OCI-LY7 (cell line): ENCODE results near the gene SLC49A4. TPM values are rescaled to one million over a fixed set of nuclear protein-coding genes. Genes with fewer than 3 reads are reported as not detected.

Experiments used
- BruUV-seq: library from RNA; stranded (reverse); fragments of 400-500 nt; replicated peaks from 2 replicates; lab custom pipeline; 2021; lab: Mats Ljungman, UMichigan
- CTCF ChIA-PET: fragments of 300-600 bp; sonication (Branson Sonifier 250); formaldehyde crosslinking; loops from one replicate; lab custom pipeline; 2022; ENCODE audit warnings: antibody characterized with exemption; ENCODE audit not compliant: unreplicated experiment; lab: Charles Lee
- POLR2A ChIA-PET: fragments of 300-600 bp; sonication (Branson Sonifier 250); formaldehyde crosslinking; loops from one replicate; lab custom pipeline; 2022; ENCODE audit warnings: antibody characterized with exemption; lab: Charles Lee
- DNase-seq: peaks from one replicate; pipeline ENCODE4 v3.0.0-alpha.2; 2015; ENCODE audit warnings: low spot score
- H2AFZ ChIP-seq: fragments of 200-600 bp; sonication (generic), shearing (Covaris generic); 2 replicates; pipeline ENCODE4 v1.6.1; 2014; ENCODE audit warnings: mild to moderate bottlenecking, antibody characterized with exemption, low read length, moderate library complexity
- H3K27ac ChIP-seq: fragments of 200-600 bp; sonication (generic); 2 replicates; pipeline ENCODE4 v1.5.1; 2014; ENCODE audit warnings: mixed run types, low read depth, mild to moderate bottlenecking, moderate library complexity, low read length, inconsistent platforms; ENCODE audit not compliant: poor library complexity, severe bottlenecking
- H3K36me3 ChIP-seq: fragments of 200-600 bp; sonication (generic); 2 replicates; pipeline ENCODE4 v1.6.1; 2014; ENCODE audit warnings: mild to moderate bottlenecking, antibody characterized with exemption, low read length, moderate library complexity, mixed read lengths; ENCODE audit not compliant: insufficient read depth
- H3K4me1 ChIP-seq: fragments of 200-600 bp; sonication (generic); 2 replicates; pipeline ENCODE4 v1.5.1; 2014; ENCODE audit warnings: mild to moderate bottlenecking, low read length; ENCODE audit not compliant: insufficient read depth, poor library complexity, severe bottlenecking
- H3K4me2 ChIP-seq: fragments of 200-600 bp; sonication (generic); 2 replicates; pipeline ENCODE4 v1.6.1; 2014; ENCODE audit warnings: mild to moderate bottlenecking, low read length
- H3K4me3 ChIP-seq: fragments of 200-600 bp; sonication (generic); 2 replicates; pipeline ENCODE4 v1.5.1; 2014; ENCODE audit warnings: mild to moderate bottlenecking, low read depth, low read length; ENCODE audit not compliant: poor library complexity, severe bottlenecking
- H3K79me2 ChIP-seq: fragments of 200-600 bp; sonication (generic); 2 replicates; pipeline ENCODE4 v1.6.1; 2016; ENCODE audit warnings: low read depth, mild to moderate bottlenecking, low read length, moderate library complexity, mixed read lengths; ENCODE audit not compliant: insufficient read depth
- H3K9me2 ChIP-seq: fragments of 200-600 bp; sonication (generic); 2 replicates; pipeline ENCODE4 v1.6.1; 2016; ENCODE audit warnings: mild to moderate bottlenecking, low read length, mixed read lengths; ENCODE audit not compliant: insufficient read depth
- H3K9me3 ChIP-seq: fragments of 200-600 bp; sonication (generic); 2 replicates; pipeline ENCODE4 v1.6.1; 2014; ENCODE audit warnings: mild to moderate bottlenecking, mixed run types, low read length, mixed read lengths
- H4K20me1 ChIP-seq: fragments of 200-600 bp; sonication (generic); 2 replicates; pipeline ENCODE4 v1.6.1; 2014; ENCODE audit warnings: mild to moderate bottlenecking, antibody characterized with exemption, low read length, moderate library complexity, mixed read lengths; ENCODE audit not compliant: insufficient read depth
- CTCF ChIP-seq: fragments of 200-600 bp; sonication (generic); conservative IDR thresholded peaks from 2 replicates; pipeline ENCODE4 v1.5.1; 2014; ENCODE audit warnings: mild to moderate bottlenecking, antibody characterized with exemption, low read length, moderate library complexity, mixed read lengths
- EZH2phosphoT487 ChIP-seq: fragments of 200-600 bp; sonication (generic); IDR thresholded peaks from 2 replicates; pipeline ENCODE4 v1.6.1; 2018; ENCODE audit warnings: low read depth, borderline replicate concordance, mild to moderate bottlenecking, mixed run types, antibody characterized with exemption, low read length, moderate library complexity, mixed read lengths
- intact Hi-C: fragments of 100-400 bp; cut with micrococcal nuclease; formaldehyde crosslinking; loops from one replicate; pipeline ENCODE4 v1.10.0; 2022; ENCODE audit not compliant: unreplicated experiment
- total RNA-seq, 2 experiments: library from RNA; depleted of rRNA in 1 of 2; stranded (reverse); fragments of >200 nt in 1 of 2; shearing (Covaris generic) in 1 of 2; gene quantifications; 2 replicates each; pipeline ENCODE4 v1.2.3, GENCODE V29; 2014 to 2022

The SLC49A4 gene
- total RNA-seq, 2 experiments from 2014 or later = 2.8 to 3.3 TPM

GRCh38 chr3:122902326-122902725, 107.5 kb downstream of the SLC49A4 start:
- POLR2A ChIA-PET = no interaction called here

GRCh38 chr3:122903171-122903570, 108.3 kb downstream of the SLC49A4 start:
- POLR2A ChIA-PET = no interaction called here
- CTCF ChIA-PET = interaction anchor here (0.5 to 0.6 kb wide), 2 partner anchors 400 to 597 kb away, joined by 3 to 5 read pairs; no protein-coding TSS in a partner anchor
- no peak for DNase-seq
- BruUV-seq = no TSS peak
- no peaks in the 10 kb centered on the region for H3K79me2 ChIP-seq
- H3K9me3 ChIP-seq = no peaks in the 10 kb centered on the region
- no peak overlapping the region for H3K4me2 ChIP-seq
- H4K20me1 ChIP-seq = no peaks in the 10 kb centered on the region
- H3K4me1 ChIP-seq = no peaks in the 10 kb centered on the region
- no peak overlapping the region for H3K4me3 ChIP-seq
- no peak overlapping the region for H3K27ac ChIP-seq
- no peak overlapping the region for H2AFZ ChIP-seq
- no peaks in the 10 kb centered on the region for H3K9me2 ChIP-seq
- intact Hi-C loops = no loop called here
- no peak for TF ChIP-seq CTCF
- no peak for TF ChIP-seq EZH2phosphoT487
- no peaks in the 10 kb centered on the region for H3K36me3 ChIP-seq

More at GRCh38 chr3:122902326-122902725, 107.5 kb downstream of the SLC49A4 start:
- Histone ChIP-seq H3K36me3 (no peaks in the 10 kb centered on the region), H3K4me2 (no peak overlapping the region), H3K9me2 (no peaks in the 10 kb centered on the region), H3K4me3 (no peak overlapping the region), H4K20me1 (no peaks in the 10 kb centered on the region), H3K27ac (no peak overlapping the region), H3K9me3 (no peaks in the 10 kb centered on the region), H3K79me2 (no peaks in the 10 kb centered on the region), H2AFZ (no peak overlapping the region), H3K4me1 (no peaks in the 10 kb centered on the region)
- BruUV-seq = no TSS peak
- CTCF ChIA-PET = no interaction called here
- no peak for DNase-seq
- TF ChIP-seq CTCF (no peak), EZH2phosphoT487 (no peak)
- intact Hi-C loops = no loop called here

GRCh38 chr3:122907471-122907870, 112.6 kb downstream of the SLC49A4 start:
- Histone ChIP-seq H3K4me3 (no peak overlapping the region), H3K79me2 (no peaks in the 10 kb centered on the region), H3K36me3 (no peaks in the 10 kb centered on the region), H3K9me2 (no peaks in the 10 kb centered on the region), H4K20me1 (no peaks in the 10 kb centered on the region), H2AFZ (no peak overlapping the region), H3K4me2 (no peak overlapping the region), H3K9me3 (no peaks in the 10 kb centered on the region), H3K27ac (no peak overlapping the region), H3K4me1 (no peaks in the 10 kb centered on the region)
- CTCF ChIA-PET = interaction anchor here (0.6 kb wide), 1 partner anchor 581 kb away, joined by 3 read pairs; no protein-coding TSS in a partner anchor
- no TSS peak for BruUV-seq
- TF ChIP-seq EZH2phosphoT487 (no peak), CTCF (no peak)
- DNase-seq = no peak
- intact Hi-C loops = no loop called here
- POLR2A ChIA-PET = interaction anchor here (0.6 kb wide), 1 partner anchor 667 kb away, joined by 3 read pairs; no protein-coding TSS in a partner anchor
